Ectodermal cell (in vitro differentiated cells): ENCODE data around the gene HOXD13.

Experiments used
- H3K27ac ChIP-seq: 2 replicates; pipeline ENCODE4 v1.7.0; 2013; ENCODE audit warnings: mild to moderate bottlenecking, low read depth, low read length; ENCODE audit not compliant: insufficient read depth, poor library complexity, severe bottlenecking
- H3K27me3 ChIP-seq: 2 replicates; pipeline ENCODE4 v1.7.0; 2013; ENCODE audit warnings: mild to moderate bottlenecking, low read length; ENCODE audit not compliant: insufficient read depth, control insufficient read depth, poor library complexity, severe bottlenecking
- H3K36me3 ChIP-seq: one replicate; pipeline ENCODE4 v1.7.0; 2013; ENCODE audit warnings: low read length; ENCODE audit not compliant: control insufficient read depth, insufficient read depth
- H3K4me1 ChIP-seq: one replicate; pipeline ENCODE4 v1.7.0; 2013; ENCODE audit warnings: low read length; ENCODE audit not compliant: control insufficient read depth, insufficient read depth
- H3K4me3 ChIP-seq: 2 replicates; pipeline ENCODE4 v1.7.0; 2013; ENCODE audit warnings: low read depth, low read length, control low read depth; ENCODE audit not compliant: insufficient read depth
- H3K9me3 ChIP-seq: 2 replicates; pipeline ENCODE4 v1.7.0; 2013; ENCODE audit warnings: mild to moderate bottlenecking, low read length, moderate library complexity; ENCODE audit not compliant: control insufficient read depth
- WGBS, 2 experiments: methylation state at CpG; one replicate each; pipeline ENCODE4 v1.1.7; 2013; ENCODE audit warnings: missing lambda C conversion rate in 2 of 2; 5-methylcytosine and 5-hydroxymethylcytosine counted together

Gene HOXD13

GRCh38 chr2:176129813-176130146 lies 37.3 kb downstream of the HOXD13 start:
- Histone ChIP-seq H3K27me3 (peaks cover 100% of the 10 kb centered on the region), H3K36me3 (no peaks in the 10 kb centered on the region), H3K4me1 (peaks cover 4% of the 10 kb centered on the region), H3K4me3 (peak overlapping the region; percentile 9), H3K27ac (no peak overlapping the region), H3K9me3 (no peaks in the 10 kb centered on the region)
- 0 to 1% methylated on average over 43 of the region's 43 CpGs for WGBS, 2 experiments

DNA sequence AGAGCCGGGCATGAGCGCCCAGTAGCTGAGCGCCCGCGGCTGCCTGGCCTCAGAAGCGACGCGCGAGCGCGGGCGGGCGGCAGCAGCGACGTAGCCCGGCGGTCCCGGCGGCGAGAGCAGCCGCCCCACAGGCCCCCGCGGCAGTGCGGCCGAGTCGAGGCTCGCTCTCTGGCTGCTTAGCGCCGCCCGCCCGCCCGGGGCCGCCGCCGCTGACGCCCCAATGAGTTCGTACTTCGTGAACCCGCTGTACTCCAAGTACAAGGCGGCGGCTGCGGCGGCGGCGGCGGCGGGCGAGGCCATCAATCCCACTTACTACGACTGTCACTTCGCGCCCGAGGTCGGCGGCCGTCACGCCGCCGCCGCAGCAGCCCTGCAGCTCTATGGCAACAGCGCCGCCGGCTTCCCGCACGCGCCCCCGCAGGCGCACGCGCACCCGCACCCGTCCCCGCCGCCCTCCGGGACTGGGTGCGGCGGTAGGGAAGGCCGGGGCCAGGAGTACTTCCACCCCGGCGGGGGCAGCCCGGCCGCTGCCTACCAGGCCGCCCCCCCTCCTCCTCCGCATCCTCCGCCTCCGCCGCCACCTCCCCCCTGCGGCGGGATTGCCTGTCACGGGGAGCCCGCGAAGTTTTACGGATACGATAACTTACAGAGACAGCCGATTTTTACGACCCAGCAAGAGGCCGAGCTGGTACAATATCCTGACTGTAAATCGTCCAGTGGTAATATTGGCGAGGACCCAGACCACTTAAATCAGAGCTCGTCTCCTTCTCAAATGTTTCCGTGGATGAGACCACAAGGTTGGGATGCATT lies 37.8 kb downstream of the HOXD13 start:
- WGBS, 2 experiments = 1% methylated on average over 100 of the region's 100 CpGs
- H3K27me3 ChIP-seq = peaks cover 100% of the 10 kb centered on the region
- no peak overlapping the region for H3K27ac ChIP-seq
- H3K9me3 ChIP-seq = no peaks in the 10 kb centered on the region
- H3K4me3 ChIP-seq = peak overlapping the region; percentile 9
- peaks cover 4% of the 10 kb centered on the region for H3K4me1 ChIP-seq
- no peaks in the 10 kb centered on the region for H3K36me3 ChIP-seq

GRCh38 chr2:176130957-176131847 lies 38.7 kb downstream of the HOXD13 start:
- Histone ChIP-seq H3K27me3 (peaks cover 100% of the 10 kb centered on the region), H3K36me3 (no peaks in the 10 kb centered on the region), H3K9me3 (no peaks in the 10 kb centered on the region), H3K4me1 (peaks cover 4% of the 10 kb centered on the region), H3K4me3 (no peak overlapping the region), H3K27ac (no peak overlapping the region)
- WGBS, 2 experiments = 20 to 22% methylated on average over 13 to 14 of the region's 15 CpGs

GRCh38 chr2:176131848-176132158 lies 39.3 kb downstream of the HOXD13 start:
- Histone ChIP-seq H3K36me3 (no peaks in the 10 kb centered on the region), H3K4me3 (no peak overlapping the region), H3K27ac (no peak overlapping the region), H3K9me3 (no peaks in the 10 kb centered on the region), H3K4me1 (peaks cover 4% of the 10 kb centered on the region), H3K27me3 (peaks cover 100% of the 10 kb centered on the region)
- 34 to 36% methylated on average over 3 of the region's 4 CpGs for WGBS, 2 experiments

DNA sequence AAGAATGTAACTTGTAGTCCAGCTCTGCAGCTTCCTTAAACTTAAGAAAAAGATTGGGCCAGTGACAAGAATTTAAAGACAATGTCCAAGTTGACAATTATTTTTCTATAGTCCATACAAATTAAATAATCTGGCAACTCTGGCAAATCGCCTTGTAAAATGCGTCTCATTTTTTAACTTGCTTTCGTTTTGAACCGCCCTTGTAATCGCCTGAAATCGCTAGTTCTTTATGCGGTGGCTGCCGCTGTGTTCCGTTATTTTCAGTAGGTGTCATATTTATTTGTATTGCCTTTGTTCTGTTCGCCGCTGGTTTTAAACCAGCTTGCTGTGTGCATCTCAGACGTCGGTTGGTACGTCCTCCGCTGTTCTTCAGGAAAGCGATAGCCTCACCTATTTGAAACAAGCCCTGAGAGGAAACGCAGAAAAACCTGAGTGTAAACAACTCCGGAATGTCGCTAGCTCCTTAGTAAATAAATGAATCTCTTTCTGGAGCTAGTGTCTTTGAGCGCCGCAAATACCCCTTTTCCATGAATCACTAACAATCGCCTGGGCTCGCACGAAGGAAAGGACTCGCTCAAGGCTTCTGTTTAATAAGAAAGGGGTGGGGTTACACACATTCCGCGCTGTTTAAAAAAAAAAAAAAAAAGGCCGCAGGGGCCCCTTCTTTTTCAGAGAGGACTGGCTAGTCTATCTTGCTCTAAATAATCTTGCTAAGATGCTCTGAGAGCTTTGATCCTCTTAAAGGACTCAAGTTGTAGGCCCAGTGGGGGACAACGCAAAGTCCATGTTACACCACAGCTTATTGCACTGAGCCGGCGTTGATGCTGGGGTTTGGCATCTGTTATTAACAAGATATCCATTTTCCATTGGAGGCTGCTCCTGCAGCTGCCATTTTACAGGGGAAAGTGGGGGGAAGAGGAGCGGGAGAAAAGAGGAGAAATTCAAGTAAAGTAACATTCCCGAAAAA lies 40.0 kb downstream of the HOXD13 start:
- Histone ChIP-seq H3K27me3 (peaks cover 100% of the 10 kb centered on the region), H3K36me3 (no peaks in the 10 kb centered on the region), H3K4me1 (peaks cover 4% of the 10 kb centered on the region), H3K27ac (no peak overlapping the region), H3K4me3 (no peak overlapping the region), H3K9me3 (no peaks in the 10 kb centered on the region)
- 5% methylated on average over 33 of the region's 33 CpGs for WGBS, 2 experiments

DNA sequence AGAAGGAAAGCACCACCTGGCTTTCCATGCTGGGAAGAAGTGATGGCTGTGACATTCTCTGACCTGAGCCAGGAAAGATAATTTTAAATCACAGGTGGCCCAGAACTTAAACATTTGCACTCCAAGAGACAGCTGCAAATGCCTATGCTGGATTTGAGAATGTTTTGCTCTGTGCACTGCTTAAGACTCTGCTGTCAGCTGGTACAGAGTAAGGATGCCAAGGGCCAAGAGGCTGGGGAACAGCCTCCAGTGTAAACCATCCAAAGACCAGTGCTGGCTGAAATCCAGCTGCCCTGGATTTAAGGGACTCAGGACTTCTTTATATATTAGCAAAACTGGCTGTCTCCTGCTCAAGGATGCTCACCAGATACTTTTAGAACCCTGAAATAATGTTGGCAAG lies 40.9 kb downstream of the HOXD13 start:
- Histone ChIP-seq H3K27me3 (peaks cover 100% of the 10 kb centered on the region), H3K4me1 (peaks cover 4% of the 10 kb centered on the region), H3K4me3 (no peak overlapping the region), H3K36me3 (no peaks in the 10 kb centered on the region), H3K9me3 (no peaks in the 10 kb centered on the region), H3K27ac (no peak overlapping the region)

DNA sequence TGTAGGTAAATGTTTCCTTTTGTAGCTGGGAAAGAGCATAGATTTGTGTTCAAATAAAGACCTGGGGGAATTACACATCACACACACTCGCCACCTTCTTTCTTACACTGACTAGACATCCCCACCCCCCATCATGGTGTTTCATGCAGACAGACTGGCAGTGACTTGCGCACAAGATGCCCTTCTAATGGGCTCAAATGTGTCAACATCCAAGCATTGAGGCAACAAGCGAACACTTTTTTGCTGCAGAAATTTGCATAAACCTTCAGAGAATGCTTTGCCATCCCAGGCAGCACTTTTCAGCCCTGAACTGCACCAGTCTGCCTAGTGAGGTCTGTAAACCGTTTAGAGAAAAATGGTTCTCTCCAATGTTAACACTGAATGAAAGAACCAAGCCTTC lies 41.5 kb downstream of the HOXD13 start:
- Histone ChIP-seq H3K4me1 (peaks cover 4% of the 10 kb centered on the region), H3K4me3 (no peak overlapping the region), H3K27me3 (peaks cover 100% of the 10 kb centered on the region), H3K9me3 (no peaks in the 10 kb centered on the region), H3K36me3 (no peaks in the 10 kb centered on the region), H3K27ac (no peak overlapping the region)
- 7 to 8% methylated on average over 4 of the region's 4 CpGs for WGBS, 2 experiments

- no peaks in the 10 kb centered on the region for H3K9me3 ChIP-seq
- H3K4me3 ChIP-seq = no peak overlapping the region
- H3K27ac ChIP-seq = no peak overlapping the region
- peaks cover 4% of the 10 kb centered on the region for H3K4me1 ChIP-seq
- H3K36me3 ChIP-seq = no peaks in the 10 kb centered on the region
- peaks cover 100% of the 10 kb centered on the region for H3K27me3 ChIP-seq
These were observed 42.5 kb downstream of the HOXD13 start for GRCh38 chr2:176135035-176135440.

DNA sequence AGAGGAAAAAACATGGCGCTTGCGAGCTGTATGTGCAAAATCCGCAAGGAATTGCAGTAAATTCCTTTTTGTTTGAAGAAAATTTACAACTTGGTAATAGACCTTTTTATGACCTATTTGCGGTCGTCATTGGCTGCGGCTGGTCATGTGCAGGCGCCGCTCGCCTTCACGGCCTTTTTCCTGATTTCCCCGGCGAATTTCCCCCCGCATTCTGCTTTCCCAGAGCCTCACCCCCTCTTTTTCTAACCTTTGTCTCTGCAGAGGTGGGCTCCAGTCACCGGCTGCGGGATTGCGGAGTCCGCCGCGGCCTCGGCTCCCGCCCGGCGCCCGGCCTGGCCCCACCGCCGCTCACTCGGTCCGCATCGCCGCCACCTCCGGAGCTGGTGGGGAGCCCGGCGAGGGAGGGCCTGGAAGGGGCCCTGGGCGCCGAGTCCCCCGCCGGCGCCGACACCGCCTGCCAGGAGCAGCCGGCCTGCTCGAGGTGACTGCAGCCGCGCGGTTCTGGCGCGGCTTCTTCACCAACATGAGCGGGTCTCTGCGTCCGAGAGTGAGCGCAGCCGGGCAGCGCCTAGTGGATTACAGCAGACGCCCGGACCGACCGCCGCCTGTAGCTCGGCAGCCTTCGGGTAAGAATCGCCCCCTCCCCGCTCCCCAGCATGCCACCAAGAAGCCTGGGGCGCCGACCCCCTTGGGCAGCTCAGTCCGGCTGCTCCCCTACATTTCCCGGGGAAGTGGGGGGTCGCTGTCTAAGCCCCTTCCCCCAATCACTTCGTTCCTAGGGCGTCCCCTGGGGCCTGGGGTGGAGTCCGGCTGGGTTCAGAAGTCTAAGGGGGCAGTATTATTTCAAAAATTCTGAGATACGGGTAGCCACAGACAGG lies 44.1 kb downstream of the HOXD13 start:
- WGBS, 2 experiments = 1% methylated on average over 71 of the region's 71 CpGs
- Histone ChIP-seq H3K27ac (no peak overlapping the region), H3K36me3 (no peaks in the 10 kb centered on the region), H3K27me3 (peaks cover 100% of the 10 kb centered on the region), H3K9me3 (no peaks in the 10 kb centered on the region), H3K4me3 (peak overlapping the region; percentile 11), H3K4me1 (no peaks in the 10 kb centered on the region)
